ENCODE measurements around the gene TIMM13.

DNA sequence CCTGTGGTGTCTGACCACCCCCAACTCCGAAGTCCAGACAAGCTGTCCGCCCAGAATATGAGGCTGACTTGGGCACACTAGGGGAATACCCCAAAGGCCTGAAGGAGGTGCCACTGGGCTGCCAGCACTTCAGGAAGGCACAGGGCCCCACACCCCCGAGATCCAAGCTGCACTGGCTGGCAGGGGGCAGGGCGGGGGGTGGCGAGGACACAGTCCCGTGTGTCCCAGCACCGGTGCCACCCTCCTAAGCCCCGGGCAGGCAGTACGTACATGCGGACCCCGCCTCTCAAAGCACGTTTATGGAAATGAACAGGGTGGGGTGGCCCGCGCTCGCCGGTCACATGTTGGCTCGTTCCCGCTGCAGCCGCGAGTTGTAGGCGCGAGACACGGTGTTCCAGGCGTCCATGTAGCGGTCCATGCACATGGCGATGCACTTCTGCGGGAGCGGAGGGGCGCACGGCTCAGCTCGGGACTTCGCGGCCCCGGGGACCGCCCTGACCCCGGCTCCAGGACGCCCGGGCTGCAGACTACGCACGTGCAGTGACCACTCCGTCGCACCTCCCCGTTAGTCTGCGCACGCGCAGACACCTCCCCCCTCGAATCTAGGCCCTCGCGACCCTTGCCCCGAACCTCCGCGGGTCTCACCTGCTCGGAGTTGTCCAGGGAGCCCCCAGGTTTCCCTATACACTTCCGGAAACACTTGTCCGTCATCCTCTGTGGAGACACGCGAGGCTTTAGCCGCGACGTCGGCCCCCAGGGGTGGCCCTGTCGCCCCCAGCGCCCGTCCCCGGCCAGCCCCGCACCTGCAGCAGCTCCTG is 566 bp downstream of the TIMM13 start:
- TF ChIP-seq FOXM1 (IDR thresholded peaks at IDR 0.05; ENCODE audit: borderline replicate concordance, low read depth) (no peak), TAF1 (IDR thresholded peaks at IDR 0.05; ENCODE audit: low read depth) (no peak)
